K562 (cell line): ENCODE measurements around the gene AGRN.

ENCODE experiments used
- ELF2 ChIP-seq: fragments of 250-450 bp; sonication (Bioruptor Pico); IDR thresholded peaks from 2 replicates; pipeline ENCODE4 v1.5.0; 2021; ENCODE audit warnings: mild to moderate bottlenecking
- HNRNPH1 ChIP-seq: fragments of 200-400 bp; formaldehyde crosslinking; optimal IDR thresholded peaks from 2 replicates; pipeline ENCODE3; 2017; ENCODE audit warnings: low read depth, mild to moderate bottlenecking, low read length, moderate library complexity
- TARDBP ChIP-seq: fragments of 450-650 bp; IDR thresholded peaks from 2 replicates; pipeline ENCODE4 v1.6.1; 2016
- ZNF785 ChIP-seq: fragments of 250-450 bp; sonication (Bioruptor Pico); IDR thresholded peaks from 2 replicates; pipeline ENCODE4 v1.4.0; 2020; ENCODE audit warnings: mild to moderate bottlenecking
- TF ChIP-seq, protein P1 (sequence below): fragments of 250-450 bp; sonication (Bioruptor Pico); IDR thresholded peaks from 2 replicates; pipeline ENCODE4 v1.8.0; 2021; ENCODE audit warnings: mild to moderate bottlenecking, moderate library complexity
- TF ChIP-seq, protein P2 (sequence below): IDR thresholded peaks from 2 replicates; pipeline ENCODE4 v1.6.1; 2012; ENCODE audit warnings: low read depth, low read length, improper control_type of control experiment, borderline replicate concordance
- TF ChIP-seq, protein P3 (sequence below), 3 experiments: fragments of 200-800 bp in 1 of 3; fragments of 250-450 bp in 1 of 3; fragments of 450-650 bp in 1 of 3; sonication (Bioruptor Pico) in 1 of 3; sonication (Bioruptor generic) in 1 of 3; formaldehyde crosslinking in 1 of 3; IDR thresholded peaks; 2 replicates each; pipeline versions ENCODE4 v1.6.1 to v1.8.0; 2016 to 2022; ENCODE audit warnings: mild to moderate bottlenecking in 2 of 3, missing genetic modification characterization in 2 of 3, missing compliant biosample characterization in 1 of 3, moderate library complexity in 1 of 3
- TF ChIP-seq, protein P4 (sequence below), 2 experiments: fragments of 450-650 bp; formaldehyde crosslinking in 1 of 2; IDR thresholded peaks; 2 replicates each; pipeline versions ENCODE4 v1.4.0 to v1.6.1; 2014 to 2020; ENCODE audit warnings: mild to moderate bottlenecking in 2 of 2, borderline replicate concordance in 1 of 2, low read depth in 1 of 2
- TF ChIP-seq, protein P5 (sequence below), 3 experiments: IDR thresholded peaks in 2 of 3; conservative IDR thresholded peaks in 1 of 3; 2 replicates each; pipeline ENCODE4 v1.5.1; 2011 to 2012; ENCODE audit warnings: low read length in 3 of 3, mild to moderate bottlenecking in 3 of 3, control low read depth in 2 of 3, improper control_type of control experiment in 1 of 3, inconsistent platforms in 1 of 3, low read depth in 1 of 3, mixed read lengths in 1 of 3, moderate library complexity in 1 of 3; ENCODE audit not compliant: insufficient read depth in 2 of 3

DNA sequence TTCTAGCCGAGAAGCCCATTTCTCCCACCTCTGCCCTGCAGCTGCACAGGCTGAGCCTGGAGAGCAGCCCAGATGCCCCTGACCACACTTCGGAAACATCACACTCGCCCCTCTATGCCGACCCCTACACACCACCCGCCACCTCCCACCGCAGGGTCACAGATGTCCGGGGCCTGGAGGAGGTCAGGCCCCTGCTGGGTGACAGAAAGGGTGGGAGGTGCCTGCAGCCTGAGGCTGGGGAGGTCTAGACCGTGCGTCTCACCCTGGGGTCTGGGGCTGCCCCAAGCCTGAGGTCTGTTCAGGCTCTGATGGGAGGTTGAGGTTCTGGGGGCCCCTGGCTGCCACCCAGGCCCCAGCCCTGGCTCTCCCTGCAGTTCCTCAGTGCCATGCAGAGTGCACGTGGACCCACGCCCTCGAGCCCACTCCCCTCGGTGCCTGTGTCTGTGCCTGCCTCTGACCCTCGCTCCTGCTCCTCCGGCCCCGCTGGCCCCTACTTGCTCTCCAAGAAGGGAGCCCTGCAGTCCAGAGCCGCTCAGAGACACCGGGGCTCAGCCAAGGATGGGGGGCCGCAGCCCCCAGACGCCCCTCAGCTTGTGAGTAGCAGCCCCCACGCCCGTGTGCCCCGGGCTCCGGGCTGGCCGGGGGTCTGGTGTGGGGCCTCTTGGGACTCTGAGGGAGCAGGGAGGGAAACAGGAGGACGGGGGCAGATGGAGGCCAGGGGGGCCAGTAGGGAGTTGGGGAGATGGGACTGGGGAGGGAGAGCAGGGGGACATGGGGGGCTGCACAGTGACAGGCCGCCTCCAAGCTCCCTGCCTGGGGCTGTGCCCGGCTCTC lies 46.2 kb upstream of the AGRN start:
- TF ChIP-seq, protein P1, sequence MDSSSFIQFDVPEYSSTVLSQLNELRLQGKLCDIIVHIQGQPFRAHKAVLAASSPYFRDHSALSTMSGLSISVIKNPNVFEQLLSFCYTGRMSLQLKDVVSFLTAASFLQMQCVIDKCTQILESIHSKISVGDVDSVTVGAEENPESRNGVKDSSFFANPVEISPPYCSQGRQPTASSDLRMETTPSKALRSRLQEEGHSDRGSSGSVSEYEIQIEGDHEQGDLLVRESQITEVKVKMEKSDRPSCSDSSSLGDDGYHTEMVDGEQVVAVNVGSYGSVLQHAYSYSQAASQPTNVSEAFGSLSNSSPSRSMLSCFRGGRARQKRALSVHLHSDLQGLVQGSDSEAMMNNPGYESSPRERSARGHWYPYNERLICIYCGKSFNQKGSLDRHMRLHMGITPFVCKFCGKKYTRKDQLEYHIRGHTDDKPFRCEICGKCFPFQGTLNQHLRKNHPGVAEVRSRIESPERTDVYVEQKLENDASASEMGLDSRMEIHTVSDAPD: no peak
- TF ChIP-seq, protein P2, sequence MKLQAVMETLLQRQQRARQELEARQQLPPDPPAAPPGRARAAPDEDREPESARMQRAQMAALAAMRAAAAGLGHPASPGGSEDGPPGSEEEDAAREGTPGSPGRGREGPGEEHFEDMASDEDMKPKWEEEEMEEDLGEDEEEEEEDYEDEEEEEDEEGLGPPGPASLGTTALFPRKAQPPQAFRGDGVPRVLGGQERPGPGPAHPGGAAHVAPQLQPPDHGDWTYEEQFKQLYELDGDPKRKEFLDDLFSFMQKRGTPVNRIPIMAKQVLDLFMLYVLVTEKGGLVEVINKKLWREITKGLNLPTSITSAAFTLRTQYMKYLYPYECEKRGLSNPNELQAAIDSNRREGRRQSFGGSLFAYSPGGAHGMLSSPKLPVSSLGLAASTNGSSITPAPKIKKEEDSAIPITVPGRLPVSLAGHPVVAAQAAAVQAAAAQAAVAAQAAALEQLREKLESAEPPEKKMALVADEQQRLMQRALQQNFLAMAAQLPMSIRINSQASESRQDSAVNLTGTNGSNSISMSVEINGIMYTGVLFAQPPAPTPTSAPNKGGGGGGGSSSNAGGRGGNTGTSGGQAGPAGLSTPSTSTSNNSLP: no peak
- TF ChIP-seq HNRNPH1 (no peak), ELF2 (CRISPR knock-in tag) (no peak), ZNF785 (no peak), TARDBP (no peak)
- TF ChIP-seq, protein P3, sequence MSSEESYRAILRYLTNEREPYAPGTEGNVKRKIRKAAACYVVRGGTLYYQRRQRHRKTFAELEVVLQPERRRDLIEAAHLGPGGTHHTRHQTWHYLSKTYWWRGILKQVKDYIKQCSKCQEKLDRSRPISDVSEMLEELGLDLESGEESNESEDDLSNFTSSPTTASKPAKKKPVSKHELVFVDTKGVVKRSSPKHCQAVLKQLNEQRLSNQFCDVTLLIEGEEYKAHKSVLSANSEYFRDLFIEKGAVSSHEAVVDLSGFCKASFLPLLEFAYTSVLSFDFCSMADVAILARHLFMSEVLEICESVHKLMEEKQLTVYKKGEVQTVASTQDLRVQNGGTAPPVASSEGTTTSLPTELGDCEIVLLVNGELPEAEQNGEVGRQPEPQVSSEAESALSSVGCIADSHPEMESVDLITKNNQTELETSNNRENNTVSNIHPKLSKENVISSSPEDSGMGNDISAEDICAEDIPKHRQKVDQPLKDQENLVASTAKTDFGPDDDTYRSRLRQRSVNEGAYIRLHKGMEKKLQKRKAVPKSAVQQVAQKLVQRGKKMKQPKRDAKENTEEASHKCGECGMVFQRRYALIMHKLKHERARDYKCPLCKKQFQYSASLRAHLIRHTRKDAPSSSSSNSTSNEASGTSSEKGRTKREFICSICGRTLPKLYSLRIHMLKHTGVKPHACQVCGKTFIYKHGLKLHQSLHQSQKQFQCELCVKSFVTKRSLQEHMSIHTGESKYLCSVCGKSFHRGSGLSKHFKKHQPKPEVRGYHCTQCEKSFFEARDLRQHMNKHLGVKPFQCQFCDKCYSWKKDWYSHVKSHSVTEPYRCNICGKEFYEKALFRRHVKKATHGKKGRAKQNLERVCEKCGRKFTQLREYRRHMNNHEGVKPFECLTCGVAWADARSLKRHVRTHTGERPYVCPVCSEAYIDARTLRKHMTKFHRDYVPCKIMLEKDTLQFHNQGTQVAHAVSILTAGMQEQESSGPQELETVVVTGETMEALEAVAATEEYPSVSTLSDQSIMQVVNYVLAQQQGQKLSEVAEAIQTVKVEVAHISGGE (CRISPR knock-in tag; IDR thresholded peaks at IDR 0.05): no peak
- TF ChIP-seq, protein P4, sequence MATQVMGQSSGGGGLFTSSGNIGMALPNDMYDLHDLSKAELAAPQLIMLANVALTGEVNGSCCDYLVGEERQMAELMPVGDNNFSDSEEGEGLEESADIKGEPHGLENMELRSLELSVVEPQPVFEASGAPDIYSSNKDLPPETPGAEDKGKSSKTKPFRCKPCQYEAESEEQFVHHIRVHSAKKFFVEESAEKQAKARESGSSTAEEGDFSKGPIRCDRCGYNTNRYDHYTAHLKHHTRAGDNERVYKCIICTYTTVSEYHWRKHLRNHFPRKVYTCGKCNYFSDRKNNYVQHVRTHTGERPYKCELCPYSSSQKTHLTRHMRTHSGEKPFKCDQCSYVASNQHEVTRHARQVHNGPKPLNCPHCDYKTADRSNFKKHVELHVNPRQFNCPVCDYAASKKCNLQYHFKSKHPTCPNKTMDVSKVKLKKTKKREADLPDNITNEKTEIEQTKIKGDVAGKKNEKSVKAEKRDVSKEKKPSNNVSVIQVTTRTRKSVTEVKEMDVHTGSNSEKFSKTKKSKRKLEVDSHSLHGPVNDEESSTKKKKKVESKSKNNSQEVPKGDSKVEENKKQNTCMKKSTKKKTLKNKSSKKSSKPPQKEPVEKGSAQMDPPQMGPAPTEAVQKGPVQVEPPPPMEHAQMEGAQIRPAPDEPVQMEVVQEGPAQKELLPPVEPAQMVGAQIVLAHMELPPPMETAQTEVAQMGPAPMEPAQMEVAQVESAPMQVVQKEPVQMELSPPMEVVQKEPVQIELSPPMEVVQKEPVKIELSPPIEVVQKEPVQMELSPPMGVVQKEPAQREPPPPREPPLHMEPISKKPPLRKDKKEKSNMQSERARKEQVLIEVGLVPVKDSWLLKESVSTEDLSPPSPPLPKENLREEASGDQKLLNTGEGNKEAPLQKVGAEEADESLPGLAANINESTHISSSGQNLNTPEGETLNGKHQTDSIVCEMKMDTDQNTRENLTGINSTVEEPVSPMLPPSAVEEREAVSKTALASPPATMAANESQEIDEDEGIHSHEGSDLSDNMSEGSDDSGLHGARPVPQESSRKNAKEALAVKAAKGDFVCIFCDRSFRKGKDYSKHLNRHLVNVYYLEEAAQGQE (IDR thresholded peaks at IDR 0.05; ENCODE audit: borderline replicate concordance): no peak
- TF ChIP-seq, protein P4 (CRISPR knock-in tag; IDR thresholded peaks at IDR 0.05; ENCODE audit: low read depth): no peak
- TF ChIP-seq, protein P5, sequence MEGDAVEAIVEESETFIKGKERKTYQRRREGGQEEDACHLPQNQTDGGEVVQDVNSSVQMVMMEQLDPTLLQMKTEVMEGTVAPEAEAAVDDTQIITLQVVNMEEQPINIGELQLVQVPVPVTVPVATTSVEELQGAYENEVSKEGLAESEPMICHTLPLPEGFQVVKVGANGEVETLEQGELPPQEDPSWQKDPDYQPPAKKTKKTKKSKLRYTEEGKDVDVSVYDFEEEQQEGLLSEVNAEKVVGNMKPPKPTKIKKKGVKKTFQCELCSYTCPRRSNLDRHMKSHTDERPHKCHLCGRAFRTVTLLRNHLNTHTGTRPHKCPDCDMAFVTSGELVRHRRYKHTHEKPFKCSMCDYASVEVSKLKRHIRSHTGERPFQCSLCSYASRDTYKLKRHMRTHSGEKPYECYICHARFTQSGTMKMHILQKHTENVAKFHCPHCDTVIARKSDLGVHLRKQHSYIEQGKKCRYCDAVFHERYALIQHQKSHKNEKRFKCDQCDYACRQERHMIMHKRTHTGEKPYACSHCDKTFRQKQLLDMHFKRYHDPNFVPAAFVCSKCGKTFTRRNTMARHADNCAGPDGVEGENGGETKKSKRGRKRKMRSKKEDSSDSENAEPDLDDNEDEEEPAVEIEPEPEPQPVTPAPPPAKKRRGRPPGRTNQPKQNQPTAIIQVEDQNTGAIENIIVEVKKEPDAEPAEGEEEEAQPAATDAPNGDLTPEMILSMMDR (IDR thresholded peaks at IDR 0.05 in 2 of 3, conservative IDR thresholded peaks at IDR 0.05 in 1 of 3; ENCODE audit: insufficient read depth in 2 of 3, low read depth in 1 of 3, low read length in 3 of 3): no peak
